Parathyroid adenoma (tissue), 2 donors: ENCODE measurements around the gene SOSTDC1.

Experiments used
- H2AFZ ChIP-seq: fragments of 300-600 bp; sonication (generic); one replicate; pipeline ENCODE4 v1.7.0; 2017; ENCODE audit warnings: antibody characterized with exemption, mild to moderate bottlenecking
- H3K27ac ChIP-seq: fragments of 300-600 bp; sonication (generic); one replicate; pipeline ENCODE4 v1.7.0; 2017
- H3K27me3 ChIP-seq: fragments of 300-600 bp; sonication (generic); one replicate; pipeline ENCODE4 v1.7.0; 2017; ENCODE audit warnings: low read length; ENCODE audit not compliant: control insufficient read depth, insufficient read depth
- H3K36me3 ChIP-seq: fragments of 300-600 bp; sonication (generic); one replicate; pipeline ENCODE4 v1.7.0; 2017; ENCODE audit warnings: low read length; ENCODE audit not compliant: control insufficient read depth, insufficient read depth
- H3K4me1 ChIP-seq: fragments of 300-600 bp; sonication (generic); one replicate; pipeline ENCODE4 v1.7.0; 2017; ENCODE audit warnings: control low read depth
- H3K4me2 ChIP-seq: fragments of 300-600 bp; sonication (generic); one replicate; pipeline ENCODE4 v1.7.0; 2017; ENCODE audit warnings: low read length
- H3K4me3 ChIP-seq: fragments of 300-600 bp; sonication (generic); one replicate; pipeline ENCODE4 v1.7.0; 2017; ENCODE audit warnings: low read depth, low read length
- H3K79me2 ChIP-seq: fragments of 300-600 bp; sonication (generic); one replicate; pipeline ENCODE4 v1.7.0; 2017; ENCODE audit warnings: control low read depth
- H3K9ac ChIP-seq: fragments of 300-600 bp; sonication (generic); one replicate; pipeline ENCODE4 v1.7.0; 2017; ENCODE audit warnings: mild to moderate bottlenecking
- H3K9me3 ChIP-seq: fragments of 300-600 bp; sonication (generic); one replicate; pipeline ENCODE4 v1.7.0; 2017; ENCODE audit warnings: low read length; ENCODE audit not compliant: control insufficient read depth
- CTCF ChIP-seq: fragments of 300-600 bp; sonication (generic); IDR thresholded peaks from one replicate; pipeline ENCODE4 v1.7.0; 2017; ENCODE audit warnings: antibody characterized with exemption, mild to moderate bottlenecking
- donor health status: primary hyperparathyroidism.

SOSTDC1 gene, protein sequence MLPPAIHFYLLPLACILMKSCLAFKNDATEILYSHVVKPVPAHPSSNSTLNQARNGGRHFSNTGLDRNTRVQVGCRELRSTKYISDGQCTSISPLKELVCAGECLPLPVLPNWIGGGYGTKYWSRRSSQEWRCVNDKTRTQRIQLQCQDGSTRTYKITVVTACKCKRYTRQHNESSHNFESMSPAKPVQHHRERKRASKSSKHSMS

GRCh38 chr7:16465469-16466361 lies at the start of gene SOSTDC1:
Gene SOSTDC1, minus strand, starts transcription at chr7:16465738. Its CDS starts 70 bp downstream, at chr7:16465668.
- Histone ChIP-seq H3K27ac (no peak within 1 kb of the TSS), H3K27me3 (no peaks in the 10 kb centered on the region), H3K4me2 (no peak within 1 kb of the TSS), H3K9me3 (no peaks in the 10 kb centered on the region), H3K4me1 (peaks cover 3% of the 10 kb centered on the region), H2AFZ (peak within 1 kb of the TSS; percentile 40), H3K79me2 (no peaks in the 10 kb centered on the region), H3K36me3 (no peaks in the 10 kb centered on the region), H3K9ac (no peak within 1 kb of the TSS), H3K4me3 (no peak within 1 kb of the TSS)
- TF ChIP-seq CTCF = no peak

- H3K27ac ChIP-seq = no peak overlapping the region
- H3K4me3 ChIP-seq = no peak overlapping the region
- H3K27me3 ChIP-seq = no peaks in the 10 kb centered on the region
- H3K36me3 ChIP-seq = no peaks in the 10 kb centered on the region
- no peak for TF ChIP-seq CTCF
- no peaks in the 10 kb centered on the region for H3K9me3 ChIP-seq
- H3K9ac ChIP-seq = no peak overlapping the region
- H3K4me2 ChIP-seq = no peak overlapping the region
- no peaks in the 10 kb centered on the region for H3K4me1 ChIP-seq
- H3K79me2 ChIP-seq = no peaks in the 10 kb centered on the region
- no peak overlapping the region for H2AFZ ChIP-seq
These were observed 49.2 kb upstream of the SOSTDC1 start for GRCh38 chr7:16514729-16515128.

- Histone ChIP-seq H3K36me3 (no peaks in the 10 kb centered on the region), H3K79me2 (no peaks in the 10 kb centered on the region), H3K27ac (no peak overlapping the region), H3K4me1 (no peaks in the 10 kb centered on the region), H3K27me3 (no peaks in the 10 kb centered on the region), H2AFZ (no peak overlapping the region), H3K9ac (no peak overlapping the region), H3K4me2 (no peak overlapping the region), H3K9me3 (no peaks in the 10 kb centered on the region), H3K4me3 (no peak overlapping the region)
- TF ChIP-seq CTCF = no peak
These were observed 48.7 kb upstream of the SOSTDC1 start for GRCh38 chr7:16514271-16514670.

DNA sequence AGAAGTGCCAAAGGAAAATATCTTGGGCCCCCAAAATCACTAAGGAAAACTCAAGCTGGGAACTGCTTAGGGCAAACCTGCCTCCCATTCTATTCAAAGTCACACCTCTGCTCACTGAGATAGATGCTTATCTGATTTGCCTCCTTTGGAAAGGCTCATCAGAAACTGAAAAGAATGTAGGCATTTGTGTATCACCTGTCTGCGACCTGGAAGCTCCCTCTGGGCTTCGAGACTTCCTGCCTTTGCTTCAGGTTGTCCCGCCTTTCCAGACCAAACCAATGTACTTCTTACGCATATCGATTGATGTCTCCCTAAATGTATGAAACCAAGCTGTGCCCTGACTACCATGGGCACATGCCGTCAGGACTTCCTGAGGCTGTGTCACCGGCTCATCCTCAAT lies 46.6 kb upstream of the SOSTDC1 start:
- no peak overlapping the region for H2AFZ ChIP-seq
- no peak overlapping the region for H3K4me2 ChIP-seq
- H3K4me1 ChIP-seq = no peaks in the 10 kb centered on the region
- H3K79me2 ChIP-seq = no peaks in the 10 kb centered on the region
- H3K9me3 ChIP-seq = no peaks in the 10 kb centered on the region
- H3K4me3 ChIP-seq = no peak overlapping the region
- no peak overlapping the region for H3K9ac ChIP-seq
- no peak for TF ChIP-seq CTCF
- no peaks in the 10 kb centered on the region for H3K36me3 ChIP-seq
- no peak overlapping the region for H3K27ac ChIP-seq
- H3K27me3 ChIP-seq = no peaks in the 10 kb centered on the region
